Neutrophil (primary cell): ENCODE data around the gene RXFP1.

ENCODE experiments used
- H3K27ac ChIP-seq: fragments of 200-600 bp; sonication (generic); 2 replicates; pipeline ENCODE4 v1.5.1; 2016; ENCODE audit warnings: mild to moderate bottlenecking, moderate library complexity
- H3K27me3 ChIP-seq: fragments of 200-600 bp; sonication (generic); 2 replicates; pipeline ENCODE4 v1.6.0; 2016; ENCODE audit warnings: mild to moderate bottlenecking
- H3K36me3 ChIP-seq: fragments of 200-600 bp; sonication (generic); 2 replicates; pipeline ENCODE4 v1.5.1; 2017
- H3K4me1 ChIP-seq, 2 experiments: fragments of 200-600 bp in 1 of 2; sonication (generic) in 1 of 2; 1 replicate in 1 of 2; 2 replicates in 1 of 2; pipeline versions ENCODE4 v1.5.1 to v1.6.1; 2013 to 2016; ENCODE audit warnings: low read depth in 1 of 2, low read length in 1 of 2, mild to moderate bottlenecking in 1 of 2, moderate library complexity in 1 of 2; ENCODE audit not compliant: control insufficient read depth in 1 of 2, insufficient read depth in 1 of 2
- H3K4me3 ChIP-seq, 2 experiments: fragments of 200-600 bp in 1 of 2; sonication (generic) in 1 of 2; 1 replicate in 1 of 2; 2 replicates in 1 of 2; pipeline ENCODE4 v1.5.1; 2013 to 2016; ENCODE audit warnings: low read depth in 1 of 2, low read length in 1 of 2, mild to moderate bottlenecking in 1 of 2, moderate library complexity in 1 of 2
- H3K9me3 ChIP-seq: fragments of 200-600 bp; sonication (generic); 2 replicates; pipeline ENCODE4 v1.5.1; 2016
- TF ChIP-seq, protein P1 (sequence below): fragments of 200-600 bp; sonication (generic); IDR thresholded peaks from 2 replicates; pipeline ENCODE4 v1.5.1; 2016; ENCODE audit warnings: antibody characterized with exemption

The RXFP1 gene

DNA sequence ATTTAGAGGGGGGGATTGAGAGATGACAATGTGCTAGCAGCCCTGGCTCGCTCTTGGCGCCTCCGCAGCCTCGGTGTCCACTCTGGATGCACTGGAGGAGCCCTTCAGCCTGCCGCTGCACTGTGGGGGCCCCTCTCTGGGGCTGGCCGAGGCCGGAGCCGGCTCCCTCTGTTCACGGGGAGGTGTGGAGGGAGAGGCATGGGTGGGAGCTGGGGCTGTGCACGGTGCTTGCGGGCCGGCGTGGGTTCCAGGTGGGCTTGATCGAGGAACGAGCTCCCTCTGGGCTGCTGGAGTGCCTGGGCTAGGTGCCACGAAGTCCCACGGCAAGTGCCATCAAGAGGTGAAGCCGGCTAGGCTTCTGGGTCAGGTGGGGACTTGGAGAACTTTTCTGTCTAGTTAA is 143.1 kb downstream of the RXFP1 start:
- H3K9me3 ChIP-seq: no peaks in the 10 kb centered on the region
- H3K27ac ChIP-seq: peak overlapping the region; percentile 65
- H3K27me3 ChIP-seq: no peaks in the 10 kb centered on the region
- TF ChIP-seq, protein P1, sequence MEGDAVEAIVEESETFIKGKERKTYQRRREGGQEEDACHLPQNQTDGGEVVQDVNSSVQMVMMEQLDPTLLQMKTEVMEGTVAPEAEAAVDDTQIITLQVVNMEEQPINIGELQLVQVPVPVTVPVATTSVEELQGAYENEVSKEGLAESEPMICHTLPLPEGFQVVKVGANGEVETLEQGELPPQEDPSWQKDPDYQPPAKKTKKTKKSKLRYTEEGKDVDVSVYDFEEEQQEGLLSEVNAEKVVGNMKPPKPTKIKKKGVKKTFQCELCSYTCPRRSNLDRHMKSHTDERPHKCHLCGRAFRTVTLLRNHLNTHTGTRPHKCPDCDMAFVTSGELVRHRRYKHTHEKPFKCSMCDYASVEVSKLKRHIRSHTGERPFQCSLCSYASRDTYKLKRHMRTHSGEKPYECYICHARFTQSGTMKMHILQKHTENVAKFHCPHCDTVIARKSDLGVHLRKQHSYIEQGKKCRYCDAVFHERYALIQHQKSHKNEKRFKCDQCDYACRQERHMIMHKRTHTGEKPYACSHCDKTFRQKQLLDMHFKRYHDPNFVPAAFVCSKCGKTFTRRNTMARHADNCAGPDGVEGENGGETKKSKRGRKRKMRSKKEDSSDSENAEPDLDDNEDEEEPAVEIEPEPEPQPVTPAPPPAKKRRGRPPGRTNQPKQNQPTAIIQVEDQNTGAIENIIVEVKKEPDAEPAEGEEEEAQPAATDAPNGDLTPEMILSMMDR: no peak
- H3K4me3 ChIP-seq: no peak overlapping the region
- H3K36me3 ChIP-seq: no peaks in the 10 kb centered on the region
- H3K4me1 ChIP-seq: peaks cover 30 to 37% of the 10 kb centered on the region in 2 experiments

DNA sequence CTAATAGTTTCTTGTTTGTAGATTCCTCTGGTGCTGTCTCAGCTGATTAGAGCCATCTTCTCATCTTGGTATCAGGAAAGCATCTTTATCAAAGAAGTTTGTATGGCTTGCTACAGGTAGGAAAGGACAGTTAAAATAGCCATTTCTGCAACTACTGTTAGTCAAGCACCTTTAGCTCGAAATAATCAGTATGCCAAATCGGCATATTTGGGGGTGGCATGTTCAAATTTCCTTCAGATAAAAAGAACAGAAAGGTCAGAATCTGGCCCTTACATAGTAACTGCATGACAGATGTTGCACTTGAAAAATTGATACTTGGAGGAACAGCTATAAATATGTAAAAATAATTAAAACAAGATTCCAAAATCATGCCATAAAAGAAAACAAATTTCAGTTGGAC is 145.2 kb downstream of the RXFP1 start:
- no peaks in the 10 kb centered on the region for H3K36me3 ChIP-seq
- H3K27ac ChIP-seq: no peak overlapping the region
- no peaks in the 10 kb centered on the region for H3K9me3 ChIP-seq
- no peaks in the 10 kb centered on the region for H3K27me3 ChIP-seq
- no peak overlapping the region for H3K4me3 ChIP-seq
- peaks cover 39 to 47% of the 10 kb centered on the region in 2 experiments for H3K4me1 ChIP-seq
- TF ChIP-seq, protein P1: no peak

DNA sequence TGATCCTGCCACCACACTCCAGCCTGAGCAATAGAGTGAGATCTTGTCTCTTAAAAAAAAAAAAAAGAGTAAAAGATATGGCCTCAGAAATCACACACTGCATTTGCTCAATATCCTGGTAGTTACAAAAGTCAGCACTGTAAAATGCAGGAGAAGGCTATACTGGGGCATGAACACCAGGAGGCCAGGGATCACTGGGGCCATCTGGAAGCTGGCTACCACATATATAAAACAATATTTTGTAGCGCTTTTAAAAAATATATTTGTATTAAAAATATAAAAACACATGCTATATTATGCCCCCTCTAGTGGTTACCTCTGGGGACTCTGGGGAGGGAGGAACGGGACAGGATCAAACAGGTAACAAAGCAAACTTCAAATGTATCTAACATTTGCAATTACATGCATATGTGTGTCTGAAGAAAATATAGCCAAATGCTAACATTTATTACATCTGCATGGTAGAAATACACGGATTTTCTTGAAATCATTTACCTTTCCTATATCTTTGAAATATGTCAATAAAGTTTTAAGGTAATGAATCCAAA is 146.0 kb downstream of the RXFP1 start:
- H3K9me3 ChIP-seq: no peaks in the 10 kb centered on the region
- no peak overlapping the region for H3K4me3 ChIP-seq
- peak overlapping the region; percentile 35 for H3K27ac ChIP-seq
- TF ChIP-seq, protein P1: peak; percentile 54
- H3K36me3 ChIP-seq: no peaks in the 10 kb centered on the region
- H3K4me1 ChIP-seq: peaks cover 43 to 51% of the 10 kb centered on the region in 2 experiments
- no peaks in the 10 kb centered on the region for H3K27me3 ChIP-seq

DNA sequence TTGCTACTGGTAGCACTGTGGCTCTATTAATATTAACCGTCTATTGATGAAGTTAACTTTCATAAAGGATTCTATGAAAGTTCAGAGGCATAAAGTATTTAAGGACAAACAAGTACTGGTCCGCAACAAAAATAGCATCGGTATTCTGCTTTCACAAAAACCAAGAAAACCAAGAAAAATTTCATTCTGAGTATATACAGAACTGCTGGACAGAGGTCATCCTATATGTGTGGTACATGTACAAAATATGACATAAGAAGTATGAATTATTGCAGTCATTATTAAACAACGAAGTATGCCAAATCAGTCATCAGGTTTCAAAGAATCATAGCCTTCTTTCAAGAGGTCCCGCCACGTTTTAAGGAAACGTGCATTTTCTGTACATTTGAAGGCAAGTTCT is 147.6 kb downstream of the RXFP1 start:
- Histone ChIP-seq H3K9me3 (no peaks in the 10 kb centered on the region), H3K4me3 (no peak overlapping the region), H3K4me1 (peaks cover 37 to 40% of the 10 kb centered on the region in 2 experiments), H3K27me3 (no peaks in the 10 kb centered on the region), H3K27ac (no peak overlapping the region), H3K36me3 (no peaks in the 10 kb centered on the region)
- TF ChIP-seq, protein P1: no peak

DNA sequence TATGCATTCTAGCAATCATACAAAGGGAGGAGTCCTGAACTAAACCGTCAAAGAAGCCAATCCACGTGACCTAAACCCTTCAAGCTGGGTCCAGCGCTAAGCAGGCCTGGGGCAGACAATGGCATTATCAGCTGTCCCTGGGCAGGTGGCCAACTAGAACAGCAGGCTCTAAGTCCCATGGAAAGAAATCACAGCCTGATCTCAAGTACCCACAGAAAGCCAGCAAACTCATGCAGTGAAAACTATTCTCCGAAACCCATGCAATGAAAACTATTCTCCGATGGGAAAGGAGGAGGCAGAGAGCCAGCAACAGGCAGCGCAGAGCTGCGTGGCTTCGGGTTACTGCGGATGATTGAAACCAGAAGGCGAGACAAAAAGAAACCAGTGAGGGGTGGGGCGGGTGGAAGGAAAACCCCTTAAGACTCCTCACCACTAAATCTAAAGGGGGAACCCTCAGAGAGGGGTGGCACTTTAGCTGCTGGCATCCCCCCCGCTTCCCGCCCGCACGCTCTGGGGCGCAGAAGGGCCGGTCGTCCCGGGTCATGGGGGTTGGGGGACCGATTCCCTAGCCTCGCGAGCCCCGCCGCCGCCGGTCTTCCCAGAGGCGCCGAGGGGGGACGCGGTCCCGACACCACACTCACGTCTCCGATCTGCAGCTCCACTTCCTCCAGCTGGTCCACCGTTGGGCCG is 149.4 kb downstream of the RXFP1 start:
- no peaks in the 10 kb centered on the region for H3K9me3 ChIP-seq
- H3K27ac ChIP-seq: peak overlapping the region; percentile 91
- peak overlapping the region; percentile 68 to 90 for H3K4me3 ChIP-seq
- H3K27me3 ChIP-seq: no peaks in the 10 kb centered on the region
- H3K36me3 ChIP-seq: no peaks in the 10 kb centered on the region
- peaks cover 33% of the 10 kb centered on the region in 2 experiments for H3K4me1 ChIP-seq
- TF ChIP-seq, protein P1: no peak
